ENCODE data around the gene P2RY11.
A peak's percentile ranks its signal among the peaks of the same experiment; 100 is the strongest.

Gene P2RY11

GRCh38 chr19:10113964-10114650 is 2.6 kb downstream of the P2RY11 start:
- no peak for DNase-seq (ENCODE audit: low spot score)

GRCh38 chr19:10114651-10115391 is 3.3 kb downstream of the P2RY11 start:
- no peak for DNase-seq (ENCODE audit: low spot score)

DNA sequence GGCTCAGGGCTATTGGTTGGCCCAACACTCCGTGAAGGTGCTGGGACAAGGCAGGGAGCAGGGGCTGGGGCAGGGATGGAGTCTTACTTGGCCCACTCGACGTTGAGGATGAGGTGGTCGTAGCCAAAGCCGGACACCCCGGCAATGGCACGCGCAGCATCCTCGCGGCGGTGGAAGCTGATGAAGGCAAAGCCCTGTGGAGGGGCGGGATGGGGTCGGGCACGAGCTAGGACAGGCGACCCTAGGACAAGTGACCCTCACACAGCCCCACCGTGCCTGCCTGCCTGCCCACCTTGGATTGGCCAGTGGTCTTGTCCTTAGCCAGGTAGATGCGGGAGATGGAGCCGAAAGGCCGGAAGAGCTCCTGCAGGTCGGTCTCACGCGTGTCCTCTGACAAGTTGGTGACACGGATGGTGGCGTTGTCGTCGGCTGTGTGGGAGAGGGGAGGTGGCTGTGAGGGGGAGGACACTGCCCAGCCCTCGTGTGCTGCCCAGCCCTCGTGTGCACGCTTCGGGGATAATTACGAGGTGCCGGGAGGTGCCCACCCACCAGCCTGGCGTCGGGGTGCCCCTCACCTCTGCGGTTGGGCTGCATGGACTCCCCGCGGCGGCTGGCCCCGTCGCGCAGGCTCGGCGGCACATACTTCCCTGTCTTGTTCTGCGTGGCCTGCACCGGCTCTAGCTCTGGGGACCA is 4.0 kb downstream of the P2RY11 start:
- DNase-seq (ENCODE audit: low spot score), result no peak

DNA sequence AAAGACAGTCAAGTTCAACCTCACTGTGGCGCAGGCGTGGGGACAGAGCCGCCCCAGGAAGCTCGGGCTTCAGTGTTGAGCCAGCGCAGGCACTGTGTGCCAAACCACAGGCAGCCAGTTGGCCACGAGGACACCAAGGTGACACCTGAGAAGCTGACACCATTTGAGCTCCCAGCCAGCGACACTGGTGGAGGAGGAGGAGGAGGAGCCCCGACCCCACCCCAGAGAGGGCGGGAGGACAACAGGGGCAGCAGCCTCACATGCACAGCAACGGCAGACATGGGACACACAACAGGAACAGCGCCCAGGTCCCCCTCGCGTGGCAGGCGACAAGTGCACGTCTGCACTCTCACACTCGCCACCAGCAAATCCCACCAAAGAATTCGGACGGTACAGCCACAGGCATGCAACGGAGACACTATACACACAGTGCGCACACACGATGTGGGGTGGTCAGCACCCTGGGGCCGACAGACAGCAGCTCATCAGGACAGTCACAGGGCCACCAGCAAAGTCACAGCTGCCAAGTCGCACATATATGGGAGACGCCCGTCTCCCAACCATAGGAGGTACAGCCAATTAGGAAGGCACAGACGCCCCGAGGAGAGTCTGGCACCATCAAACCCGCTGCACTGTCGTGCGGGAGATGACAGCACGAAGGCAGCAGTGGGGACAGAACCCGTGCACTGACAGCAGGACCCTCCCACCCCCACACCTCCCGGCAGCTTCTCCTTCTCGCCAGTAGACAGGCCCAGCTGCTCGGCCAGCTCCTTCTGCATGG is 4.8 kb downstream of the P2RY11 start:
- DNase-seq (ENCODE audit: low spot score), result no peak

DNA sequence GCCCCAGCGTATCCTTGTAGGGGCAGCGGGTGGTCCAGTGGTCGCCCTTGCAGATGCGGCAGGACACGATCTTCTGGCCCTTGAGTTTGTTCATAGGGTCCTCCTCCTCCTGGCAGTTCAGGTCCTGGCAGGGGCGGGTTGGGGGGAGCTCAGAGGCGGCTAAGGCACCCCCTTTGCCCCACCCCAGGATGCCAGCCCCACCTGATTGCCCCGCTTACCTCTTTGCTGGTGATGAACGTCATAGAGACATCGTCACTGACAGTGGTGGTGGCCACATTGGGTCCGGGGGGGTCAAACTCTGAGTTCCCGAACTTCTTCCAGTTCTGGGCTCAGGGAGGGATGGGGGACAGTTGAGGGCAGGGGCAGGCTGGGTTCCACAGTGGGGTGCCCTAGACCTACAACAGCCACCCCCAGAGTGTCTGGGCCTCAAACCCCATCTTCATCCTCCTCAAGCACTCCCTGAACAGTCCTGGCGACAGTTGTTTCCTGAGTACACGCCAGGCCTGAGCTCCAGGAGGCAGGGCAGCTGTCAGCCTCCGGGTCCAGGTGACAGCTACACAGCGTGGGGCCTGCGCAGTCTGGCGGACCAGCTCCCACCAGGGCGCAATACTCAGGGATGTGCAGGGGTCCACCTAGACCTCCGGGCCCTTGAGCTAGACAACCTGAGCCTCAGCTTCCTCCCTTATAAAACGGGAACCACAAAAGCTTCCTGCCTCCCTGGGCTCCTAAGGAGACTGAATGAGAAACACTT is 5.5 kb downstream of the P2RY11 start:
- no peak for DNase-seq (ENCODE audit: low spot score)

- no peak for DNase-seq (ENCODE audit: low spot score)
Observed at GRCh38 chr19:10118960-10119359, 7.5 kb downstream of the P2RY11 start.

DNA sequence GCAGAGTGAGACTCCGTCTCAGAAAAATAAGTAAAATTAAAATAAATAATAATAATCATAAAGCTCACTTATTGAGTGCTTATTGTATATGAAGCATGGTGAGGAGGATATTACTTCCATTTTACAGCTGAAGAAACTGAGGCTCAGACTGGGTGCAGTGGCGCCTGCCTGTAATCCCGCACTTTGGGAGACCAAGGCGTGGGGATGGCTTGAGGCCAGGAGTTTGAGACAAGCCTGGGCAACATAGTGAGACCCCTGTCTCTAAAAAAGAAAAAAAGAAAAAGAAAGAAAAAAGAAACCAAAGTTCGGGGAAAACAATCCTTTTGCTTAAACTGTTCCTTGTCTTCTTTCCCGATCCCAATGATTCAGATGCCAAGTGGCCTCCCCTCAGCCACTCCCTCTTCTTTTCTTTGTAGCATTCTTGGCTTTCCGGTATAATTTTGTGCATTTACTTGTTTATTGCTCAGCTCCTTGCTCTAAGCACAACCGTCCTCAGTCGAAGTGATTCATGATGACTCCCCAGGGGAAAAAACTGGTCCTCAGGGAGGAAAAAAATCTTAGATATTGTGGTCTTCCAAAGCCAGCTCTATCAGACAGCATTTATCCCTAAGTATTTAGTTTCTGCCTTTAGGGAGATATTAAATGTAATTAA is 9.2 kb downstream of the P2RY11 start:
- DNase-seq (ENCODE audit: low spot score), result no peak

DNA sequence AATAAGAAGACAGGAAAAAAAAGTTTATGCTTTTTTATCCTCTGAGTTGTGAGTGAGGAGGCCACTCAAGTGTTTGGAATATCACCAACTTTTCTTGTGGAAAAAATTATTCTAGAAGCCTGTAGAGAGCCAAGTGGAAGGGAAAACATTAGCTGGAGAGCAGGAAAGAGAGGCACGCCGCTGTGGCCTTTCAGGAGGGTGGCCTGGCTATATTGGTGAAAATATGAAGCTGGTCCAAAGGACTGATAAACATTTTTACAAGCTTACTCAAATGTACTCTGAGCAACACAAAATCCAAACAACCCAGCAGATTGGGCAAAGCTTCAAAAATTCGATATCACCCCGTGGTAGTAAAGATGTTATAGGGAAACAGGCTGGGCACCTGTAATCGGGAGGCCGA is 10.6 kb downstream of the P2RY11 start:
- no peak for DNase-seq (ENCODE audit: low spot score)

DNA sequence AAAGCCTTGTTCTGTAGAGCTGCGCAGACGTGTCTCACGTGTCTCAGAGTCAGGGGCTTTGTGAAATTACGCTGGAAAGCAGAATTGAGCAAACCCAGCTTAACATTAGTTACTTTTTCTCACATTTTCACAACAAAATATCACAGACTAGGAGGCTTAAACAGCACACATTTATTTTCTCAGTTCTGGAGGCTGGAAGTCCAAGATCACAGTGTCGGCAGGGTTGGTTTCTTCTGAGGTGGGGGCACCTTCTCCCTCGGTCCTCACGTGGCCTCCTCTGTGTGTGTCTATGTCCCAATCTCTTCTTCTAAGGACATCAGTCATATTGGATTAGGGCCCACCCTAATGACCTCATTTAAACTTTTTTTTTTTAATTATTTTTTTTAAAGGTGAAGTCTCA is 12.9 kb downstream of the P2RY11 start:
- no peak for DNase-seq (ENCODE audit: low spot score)

GRCh38 chr19:10126213-10126639 is 14.7 kb downstream of the P2RY11 start:
- DNase-seq (ENCODE audit: low spot score), result no peak

GRCh38 chr19:10132905-10133304 is 21.4 kb downstream of the P2RY11 start:
- DNase-seq (ENCODE audit: low spot score), result no peak

- DNase-seq (ENCODE audit: low spot score), result no peak
Observed at GRCh38 chr19:10133596-10133995, 22.1 kb downstream of the P2RY11 start.

- no peak for DNase-seq (ENCODE audit: low spot score)
Observed at GRCh38 chr19:10134040-10134439, 22.5 kb downstream of the P2RY11 start.

DNA sequence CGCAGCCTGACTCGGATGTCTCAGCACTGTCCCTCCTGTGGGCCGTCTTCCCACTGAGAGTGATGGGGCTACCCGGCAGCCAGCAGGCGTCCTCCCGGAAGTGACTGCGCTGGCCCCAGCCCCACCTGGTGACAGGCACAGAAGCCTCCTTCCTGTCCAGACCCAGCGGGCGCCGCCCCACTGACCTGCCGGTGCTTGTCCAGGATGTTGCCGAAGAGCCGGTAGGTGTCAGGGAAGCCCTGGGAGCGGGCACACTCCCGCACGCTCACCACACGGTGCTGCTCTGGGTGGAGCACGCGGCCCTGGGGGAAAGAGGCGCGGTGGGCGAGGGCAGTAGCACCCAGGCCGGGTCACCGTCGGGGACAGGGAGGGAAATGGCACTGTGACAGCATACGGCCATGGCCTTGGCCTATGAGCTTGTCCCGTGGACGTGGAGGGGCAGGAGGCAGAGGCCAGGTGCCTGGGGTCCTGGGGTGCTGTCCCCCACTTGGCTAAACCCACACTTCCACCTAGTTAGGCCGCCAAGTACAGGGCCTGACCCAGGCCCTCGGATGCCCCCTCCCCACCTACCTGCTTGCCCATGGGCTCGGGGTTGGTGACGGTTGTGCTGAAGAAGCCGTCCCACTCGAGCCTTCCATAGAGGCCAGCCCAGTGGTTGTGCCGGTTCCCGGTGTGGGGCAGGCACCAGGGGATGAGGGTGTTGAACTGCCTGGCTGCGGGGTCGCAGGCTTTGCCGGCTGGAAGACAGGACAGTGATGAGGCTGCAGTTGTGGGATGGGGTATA is 24.2 kb downstream of the P2RY11 start:
- no peak for DNase-seq (ENCODE audit: low spot score)

GRCh38 chr19:10136936-10137335 is 25.4 kb downstream of the P2RY11 start:
- DNase-seq (ENCODE audit: low spot score), result no peak

DNA sequence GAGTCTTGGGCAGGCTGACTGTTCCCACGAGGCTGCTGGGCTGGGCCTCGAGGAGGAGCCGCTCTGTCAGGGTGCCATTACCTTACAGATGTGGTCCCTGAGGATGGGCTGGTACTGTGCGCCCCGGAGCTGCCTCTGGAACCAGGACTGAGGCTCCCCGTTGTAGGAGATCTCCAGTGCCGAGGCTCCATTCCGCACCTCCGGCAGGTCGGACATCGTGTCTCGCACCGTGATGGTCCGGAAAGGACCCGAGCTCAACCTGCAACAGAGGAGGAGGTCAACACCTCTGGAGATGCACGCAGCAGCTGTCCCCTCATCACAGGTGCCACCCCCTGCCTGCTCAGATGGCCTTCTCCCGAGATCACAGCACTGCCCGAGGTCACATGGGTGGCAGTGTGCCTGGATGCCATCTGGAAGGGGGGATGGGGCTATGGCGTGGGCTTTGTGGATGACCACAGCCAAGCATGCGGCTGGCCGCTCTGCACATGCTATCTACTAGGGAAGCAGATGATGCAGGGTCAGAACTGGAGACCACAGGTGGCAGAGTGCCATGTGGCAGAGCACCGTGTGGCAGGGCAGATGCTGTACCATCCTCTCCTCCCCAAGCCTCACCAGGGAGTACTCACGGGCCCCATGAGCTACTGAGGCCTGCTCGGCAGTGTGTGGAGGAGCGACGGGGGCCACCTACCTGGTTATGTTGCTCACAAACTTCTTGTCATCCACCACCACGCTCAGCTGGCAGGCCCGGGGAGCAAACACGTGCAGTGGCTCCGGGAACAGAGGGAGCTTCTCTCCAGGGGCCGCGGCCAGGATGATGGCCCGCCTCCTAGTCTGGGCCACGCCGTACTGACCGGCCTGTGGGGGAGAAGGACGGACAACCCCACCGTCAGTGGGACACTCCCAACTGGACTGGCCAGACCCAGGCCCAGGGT is 26.5 kb downstream of the P2RY11 start:
- peak; percentile 74 for DNase-seq (ENCODE audit: low spot score)

- DNase-seq (ENCODE audit: low spot score), result no peak
Observed at GRCh38 chr19:10138879-10139795, 27.6 kb downstream of the P2RY11 start.

DNA sequence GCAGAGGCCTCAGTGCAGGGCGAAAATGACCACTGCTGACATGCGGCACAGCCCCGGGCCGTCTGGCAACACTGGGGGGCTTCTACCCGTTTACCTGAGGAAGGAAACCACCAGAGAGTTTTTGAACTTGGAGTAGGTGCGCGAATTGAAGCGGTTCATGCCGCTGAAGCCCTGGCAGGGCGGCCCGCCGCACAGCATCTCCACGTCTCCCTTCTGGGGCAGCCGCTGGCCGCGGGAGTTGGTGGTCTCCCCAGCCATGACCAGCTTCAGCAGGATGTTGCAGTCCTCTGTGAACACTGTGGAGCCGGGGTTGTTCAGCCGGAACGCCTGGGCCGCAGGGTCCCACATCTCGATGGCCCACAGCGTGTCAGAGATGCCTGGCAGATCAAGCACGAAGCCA is 28.5 kb downstream of the P2RY11 start:
- DNase-seq (ENCODE audit: low spot score), result no peak
